Measurements from ENCODE around the gene CNKSR3. TPM values are rescaled to one million over a fixed set of nuclear protein-coding genes. Genes with fewer than 3 reads are reported as not detected.

The CNKSR3 gene
- total RNA-seq, 2 donors from 2014 or later, result 11.5 to 16.8 TPM

DNA sequence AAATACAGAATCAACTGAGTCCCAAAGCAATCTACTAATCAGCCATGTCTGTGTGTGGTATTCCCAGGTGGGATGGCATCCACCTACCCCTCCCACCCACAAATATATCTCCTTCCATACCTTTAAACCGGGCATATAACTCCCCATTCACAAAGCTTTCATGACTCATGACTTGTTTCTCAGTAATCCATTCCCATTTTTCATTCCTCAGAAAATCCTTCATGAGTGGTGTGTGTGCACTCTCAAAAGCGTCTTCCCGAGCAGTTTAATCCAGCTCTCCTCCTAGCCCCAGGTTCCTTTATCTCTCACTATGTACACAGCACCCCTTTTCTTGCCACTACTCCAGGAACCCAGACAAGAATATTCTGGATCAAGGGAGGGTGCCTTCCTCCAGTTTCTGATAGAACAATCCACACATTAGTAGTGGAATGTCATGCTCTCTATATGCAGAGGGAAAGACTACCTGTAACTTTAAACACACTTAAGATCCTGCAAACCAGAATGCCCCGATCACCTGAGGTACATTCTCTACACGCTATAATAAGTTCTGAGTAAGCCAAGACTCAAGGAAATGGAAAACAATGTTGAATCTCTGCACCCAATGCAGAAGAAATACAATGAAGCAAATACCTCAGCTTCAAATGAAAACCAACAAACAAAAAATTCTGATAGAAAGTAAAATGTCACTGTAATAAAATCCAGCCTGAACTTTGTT is 98.2 kb downstream of the CNKSR3 start:
- H3K27ac ChIP-seq, result peak overlapping the region; percentile 18 to 91
- TF ChIP-seq CTCF (IDR thresholded peaks at IDR 0.05), result no peak

DNA sequence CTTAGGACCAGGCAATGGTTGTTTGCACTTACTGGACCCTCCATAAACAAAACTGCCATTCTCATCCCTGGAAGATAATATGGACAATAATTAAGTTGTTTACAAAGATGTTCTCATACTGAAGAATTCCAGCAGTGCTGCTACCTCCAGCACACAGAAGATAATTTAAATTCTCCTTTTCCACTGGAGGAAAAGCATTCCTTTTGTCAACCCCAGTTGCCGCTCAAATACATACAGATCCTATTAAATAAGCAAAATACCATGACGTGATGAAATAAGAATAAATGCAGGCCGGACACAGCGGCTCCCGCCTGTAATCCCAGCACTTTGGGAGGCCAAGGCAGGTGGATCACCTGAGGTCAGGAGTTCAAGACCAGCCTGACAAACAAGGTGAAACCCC is 99.4 kb downstream of the CNKSR3 start:
- peak overlapping the region; percentile 72 to 91 for H3K27ac ChIP-seq
- DNase-seq (ENCODE audit: low spot score), result no peak
- TF ChIP-seq CTCF (IDR thresholded peaks at IDR 0.05), result no peak
- no peaks in the 10 kb centered on the region for H3K9me3 ChIP-seq
- peaks cover 0 to 36% of the 10 kb centered on the region in 2 donors for H3K4me1 ChIP-seq
- H3K4me3 ChIP-seq, result no peak overlapping the region
- H3K36me3 ChIP-seq, result peaks cover 13% of the 10 kb centered on the region
- no peaks in the 10 kb centered on the region for H3K27me3 ChIP-seq

More for the DNA sequence above, 98.2 kb downstream of the CNKSR3 start:
- DNase-seq (ENCODE audit: low spot score), result no peak
- H3K36me3 ChIP-seq, result peaks cover 13% of the 10 kb centered on the region
- no peak overlapping the region for H3K4me3 ChIP-seq
- no peaks in the 10 kb centered on the region for H3K27me3 ChIP-seq
- H3K9me3 ChIP-seq, result no peaks in the 10 kb centered on the region
- peaks cover 0 to 36% of the 10 kb centered on the region in 2 donors for H3K4me1 ChIP-seq

GRCh38 chr6:154410619-154411072 is 99.8 kb downstream of the CNKSR3 start:
- no peak for TF ChIP-seq CTCF (IDR thresholded peaks at IDR 0.05)
- peak; percentile 64 for DNase-seq (ENCODE audit: low spot score)
- H3K4me3 ChIP-seq, result no peak overlapping the region

DNA sequence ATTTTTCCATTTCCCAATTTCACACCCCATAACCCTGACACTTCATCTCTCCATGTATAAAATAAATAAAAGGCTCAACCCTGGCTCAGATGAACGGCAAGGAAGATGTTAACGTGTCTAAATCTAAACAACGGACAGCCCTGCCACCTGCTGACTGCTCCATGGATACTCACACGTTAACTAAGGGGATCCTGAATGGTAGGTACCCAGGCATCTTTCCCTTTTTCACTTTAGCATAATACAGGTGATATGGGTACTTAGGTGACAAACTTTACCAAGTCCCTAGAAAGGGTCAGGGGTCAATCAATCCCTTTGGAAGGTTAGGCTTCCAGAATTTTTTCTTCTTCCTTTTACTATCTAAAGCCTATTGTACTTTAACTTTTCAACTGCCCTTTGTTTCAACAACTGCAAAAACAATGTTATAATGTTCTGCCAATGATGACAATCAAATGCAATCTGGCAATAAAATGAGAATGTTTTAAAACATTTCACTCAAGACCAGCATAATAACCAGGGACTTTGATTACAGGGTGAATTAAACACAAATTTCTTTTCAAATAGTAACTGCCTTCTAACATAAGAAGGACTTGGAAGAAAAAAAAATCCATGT is 101.5 kb downstream of the CNKSR3 start:
- Histone ChIP-seq H3K4me1 (peaks cover 0 to 38% of the 10 kb centered on the region in 2 donors), H3K4me3 (no peak overlapping the region)

More at GRCh38 chr6:154410619-154411072, 99.8 kb downstream of the CNKSR3 start:
- H3K36me3 ChIP-seq, result peaks cover 13% of the 10 kb centered on the region
- H3K4me1 ChIP-seq, result peaks cover 0 to 36% of the 10 kb centered on the region in 2 donors
- H3K27ac ChIP-seq, result peak overlapping the region; percentile 72 to 91
- no peaks in the 10 kb centered on the region for H3K27me3 ChIP-seq
- no peaks in the 10 kb centered on the region for H3K9me3 ChIP-seq

DNA sequence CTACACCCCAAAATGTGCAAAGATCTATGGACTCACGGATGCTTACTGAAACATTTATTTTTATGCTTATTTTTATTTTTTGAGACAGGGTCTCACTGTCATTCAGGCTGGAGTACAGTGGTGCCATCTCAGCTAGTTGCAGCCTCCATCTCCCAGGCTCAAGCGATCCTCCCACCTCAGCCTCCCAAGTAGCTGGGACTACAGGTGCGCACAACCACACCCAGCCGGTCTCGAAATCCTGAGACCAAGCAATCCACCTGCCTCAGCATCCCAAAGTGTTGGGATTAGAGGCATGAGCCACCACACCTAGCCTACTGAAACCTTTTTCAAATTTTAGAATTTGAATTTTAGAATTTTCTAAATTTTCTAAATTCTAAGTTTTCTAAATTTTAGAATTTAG is 103.0 kb downstream of the CNKSR3 start:
- no peak for DNase-seq (ENCODE audit: low spot score)
- Histone ChIP-seq H3K36me3 (no peaks in the 10 kb centered on the region), H3K4me1 (peaks cover 0 to 44% of the 10 kb centered on the region in 2 donors), H3K4me3 (no peak overlapping the region), H3K27me3 (no peaks in the 10 kb centered on the region), H3K9me3 (no peaks in the 10 kb centered on the region), H3K27ac (no peak overlapping the region)
- no peak for TF ChIP-seq CTCF (IDR thresholded peaks at IDR 0.05)

More for the DNA sequence above, 101.5 kb downstream of the CNKSR3 start:
- H3K27ac ChIP-seq, result peak overlapping the region; percentile 44 to 91
- peaks cover 12% of the 10 kb centered on the region for H3K36me3 ChIP-seq
- peak in 1 of 2 donors; percentile 46 for TF ChIP-seq CTCF (IDR thresholded peaks at IDR 0.05)
- no peak for DNase-seq (ENCODE audit: low spot score)
- H3K9me3 ChIP-seq, result no peaks in the 10 kb centered on the region
- no peaks in the 10 kb centered on the region for H3K27me3 ChIP-seq
